Eye (tissue), 1 donor: Measurements from ENCODE around the gene AFG1L.
"Not testable (repeated sequence)": the region's sequence is repeated elsewhere in the genome, so short reads cannot be mapped to it uniquely, and the experiment has no call there.

Experiments
- DNase-seq: peaks from one replicate; pipeline ENCODE4 v3.0.0-alpha.2; 2015

Gene AFG1L

GRCh38 chr6:108528878-108529277 is 234.0 kb downstream of the AFG1L start:
- no peak for DNase-seq

DNA sequence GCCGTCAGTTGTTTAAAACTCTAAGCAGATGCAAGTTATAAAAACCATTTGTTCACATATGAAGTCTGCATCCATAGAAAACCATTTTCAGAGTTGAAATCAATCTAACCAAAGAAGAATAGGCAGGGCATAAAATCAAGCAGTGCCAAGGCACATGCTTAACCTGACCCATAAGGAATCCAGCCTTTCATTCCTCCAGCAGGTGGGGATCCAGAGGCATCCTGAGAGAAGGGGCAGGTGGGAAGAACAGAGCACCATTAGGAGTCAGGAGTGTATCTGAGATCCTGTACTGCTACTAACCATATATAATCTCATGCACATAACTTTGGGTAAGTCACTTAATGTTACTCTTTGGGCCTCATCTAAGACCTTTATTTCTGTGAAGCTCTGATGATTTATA is 236.5 kb downstream of the AFG1L start:
- DNase-seq: no peak

DNA sequence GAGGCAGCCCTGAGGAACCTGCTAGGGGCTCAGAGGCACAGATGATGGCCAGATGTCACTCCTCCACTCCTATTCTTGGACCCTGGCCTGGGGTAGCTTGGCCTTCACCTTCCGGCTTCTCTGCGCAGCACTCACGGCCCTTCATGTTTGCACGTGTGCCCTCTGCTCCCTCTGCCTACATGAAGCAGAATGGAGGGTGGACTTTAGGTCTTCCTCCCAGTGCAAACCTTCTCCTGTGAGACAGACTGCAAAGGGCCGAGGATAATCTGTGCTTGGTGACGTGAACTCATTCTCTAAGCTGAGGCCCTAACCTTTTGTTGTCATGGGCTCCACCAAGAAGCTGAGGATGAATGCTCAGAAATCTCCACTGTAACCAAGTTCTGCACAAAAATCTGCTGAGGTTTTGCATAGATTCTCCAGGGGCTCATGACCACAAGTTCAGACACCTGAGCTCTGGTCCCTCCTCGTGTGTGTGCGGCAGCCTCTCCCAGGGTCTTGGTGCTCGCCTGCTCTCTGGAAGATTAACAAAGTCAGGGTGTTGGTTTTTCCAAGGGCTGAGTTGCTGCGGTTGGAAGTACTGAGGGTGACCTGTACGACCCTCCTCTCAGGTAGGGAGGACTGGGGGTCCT is 240.4 kb downstream of the AFG1L start:
- no peak for DNase-seq

GRCh38 chr6:108535920-108536535 is 241.2 kb downstream of the AFG1L start:
- not testable (repeated sequence) for DNase-seq

DNA sequence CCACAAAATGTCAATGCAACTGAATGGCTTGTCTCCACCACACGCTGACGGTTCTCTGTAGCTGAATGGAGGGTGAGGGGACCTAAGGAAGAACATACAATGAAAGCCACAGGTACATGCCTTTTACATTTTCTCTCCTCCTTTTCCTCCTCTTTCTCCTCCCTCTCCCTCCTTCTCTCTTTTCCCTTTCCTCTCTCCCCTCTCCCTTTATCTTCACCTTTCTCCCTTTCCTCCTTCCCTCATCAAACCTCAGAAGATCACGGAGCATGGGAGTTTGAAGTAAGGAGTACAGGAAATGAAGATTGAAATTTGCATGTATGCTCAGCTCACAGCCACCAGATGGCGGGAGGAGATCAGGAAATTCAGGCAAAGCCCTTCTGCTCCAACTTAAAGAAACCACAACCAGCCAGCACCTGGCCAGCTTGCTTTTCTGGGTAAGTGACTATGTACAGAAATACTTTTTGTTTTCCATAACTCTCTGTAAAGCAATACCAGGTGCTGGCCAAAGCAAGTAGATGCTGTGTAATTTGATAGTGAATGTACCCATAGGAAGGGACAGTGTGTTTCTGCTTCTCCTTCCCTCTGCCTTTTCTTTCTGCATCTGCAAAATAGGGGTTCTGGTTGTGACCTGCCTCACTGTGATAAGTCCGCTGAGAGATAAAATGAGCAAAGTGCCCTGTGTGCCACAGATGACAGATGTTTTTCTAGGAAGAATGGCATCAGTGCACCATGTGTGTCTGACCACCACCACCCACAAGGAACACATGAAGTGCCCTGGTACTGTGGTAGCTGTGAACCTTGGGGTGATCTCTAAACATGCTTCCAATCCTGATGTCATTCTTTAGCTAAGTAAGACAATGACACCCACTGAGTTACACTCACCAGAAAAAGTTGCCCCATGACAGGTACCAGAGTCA is 247.2 kb downstream of the AFG1L start:
- peak; percentile 93 for DNase-seq

DNA sequence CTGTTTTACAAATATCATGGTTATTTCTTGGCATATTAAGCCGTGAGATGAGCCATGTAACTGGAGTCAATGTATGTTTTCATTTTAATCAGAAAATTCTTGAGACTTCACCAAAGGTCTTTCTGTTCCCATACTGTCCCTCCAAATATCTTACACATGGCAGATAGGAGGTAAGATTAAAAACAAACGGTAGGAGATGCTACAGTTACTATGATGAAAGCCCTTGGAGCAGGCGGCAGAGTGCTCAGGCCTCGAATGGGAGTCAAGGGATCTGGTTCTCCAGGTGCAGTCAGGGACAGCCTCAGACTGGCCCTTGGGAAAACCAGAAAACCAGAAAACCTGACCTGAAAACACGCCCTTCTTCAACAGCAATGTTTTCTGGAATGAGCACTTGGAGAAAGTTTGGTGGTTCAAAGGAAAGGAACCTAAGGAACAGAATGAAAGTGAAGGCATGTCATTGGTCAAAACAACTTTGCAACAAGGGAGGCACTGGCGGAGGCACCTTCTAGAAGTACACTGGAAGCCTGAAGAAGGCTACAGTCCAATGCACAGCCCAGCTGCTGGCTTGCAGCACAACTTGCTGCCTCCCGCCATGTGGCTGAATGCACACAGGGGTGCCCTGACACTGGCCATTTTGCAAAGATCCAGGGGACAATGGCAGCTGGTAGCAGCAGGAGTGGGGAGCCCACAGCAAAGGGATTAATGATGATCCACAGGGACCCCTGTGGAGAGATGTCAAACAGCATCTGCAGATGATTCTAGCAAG is 248.5 kb downstream of the AFG1L start:
- peak; percentile 36 for DNase-seq

DNA sequence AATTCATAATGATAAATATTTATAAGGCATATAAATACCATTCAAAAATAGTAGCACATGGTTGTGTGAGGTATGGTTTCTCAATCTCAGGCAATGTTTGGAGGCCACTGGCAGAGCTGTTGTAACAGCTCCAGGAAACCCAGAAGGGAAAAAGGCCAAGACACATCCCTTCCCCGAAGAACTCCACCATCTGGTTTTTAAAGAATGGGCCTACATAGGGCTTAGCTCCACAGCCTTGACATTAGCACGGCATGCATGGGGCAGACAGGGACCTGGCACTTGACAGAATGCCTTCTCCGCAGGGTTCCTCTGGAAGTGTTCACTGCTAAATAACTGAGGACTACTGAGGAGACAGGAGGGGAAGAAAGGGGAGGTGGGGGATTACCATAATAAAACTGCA is 249.8 kb downstream of the AFG1L start:
- DNase-seq: no peak

- DNase-seq: no peak
Observed at GRCh38 chr6:108546079-108547049, 251.5 kb downstream of the AFG1L start.

DNA sequence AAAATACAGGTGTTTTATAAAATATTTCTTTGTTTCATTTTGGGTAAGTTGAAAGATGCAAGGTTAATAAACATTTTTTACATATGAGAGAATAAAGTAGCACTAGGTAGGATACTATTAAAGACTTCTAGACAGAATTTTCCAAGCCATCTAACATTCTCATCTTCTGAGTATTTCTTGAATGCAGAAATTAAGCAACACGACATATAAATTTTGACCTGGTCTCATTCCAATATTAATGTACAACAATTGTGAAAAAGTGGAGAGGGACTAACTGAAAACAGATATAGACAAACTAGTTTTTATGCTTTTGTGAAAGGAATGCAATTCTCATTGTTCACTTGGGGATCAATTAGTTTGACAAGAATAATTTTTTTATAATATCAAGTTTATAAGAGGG is 254.4 kb downstream of the AFG1L start:
- DNase-seq: no peak

- DNase-seq: no peak
Observed at GRCh38 chr6:108549741-108550140, 254.9 kb downstream of the AFG1L start.

GRCh38 chr6:108550256-108550655 is 255.4 kb downstream of the AFG1L start:
- DNase-seq: no peak

GRCh38 chr6:108555399-108556052 is 260.7 kb downstream of the AFG1L start:
- no peak for DNase-seq

- no peak for DNase-seq
Observed at GRCh38 chr6:108556250-108556649, 261.4 kb downstream of the AFG1L start.

GRCh38 chr6:108556866-108557493 is 262.1 kb downstream of the AFG1L start:
- DNase-seq: peak; percentile 82

DNA sequence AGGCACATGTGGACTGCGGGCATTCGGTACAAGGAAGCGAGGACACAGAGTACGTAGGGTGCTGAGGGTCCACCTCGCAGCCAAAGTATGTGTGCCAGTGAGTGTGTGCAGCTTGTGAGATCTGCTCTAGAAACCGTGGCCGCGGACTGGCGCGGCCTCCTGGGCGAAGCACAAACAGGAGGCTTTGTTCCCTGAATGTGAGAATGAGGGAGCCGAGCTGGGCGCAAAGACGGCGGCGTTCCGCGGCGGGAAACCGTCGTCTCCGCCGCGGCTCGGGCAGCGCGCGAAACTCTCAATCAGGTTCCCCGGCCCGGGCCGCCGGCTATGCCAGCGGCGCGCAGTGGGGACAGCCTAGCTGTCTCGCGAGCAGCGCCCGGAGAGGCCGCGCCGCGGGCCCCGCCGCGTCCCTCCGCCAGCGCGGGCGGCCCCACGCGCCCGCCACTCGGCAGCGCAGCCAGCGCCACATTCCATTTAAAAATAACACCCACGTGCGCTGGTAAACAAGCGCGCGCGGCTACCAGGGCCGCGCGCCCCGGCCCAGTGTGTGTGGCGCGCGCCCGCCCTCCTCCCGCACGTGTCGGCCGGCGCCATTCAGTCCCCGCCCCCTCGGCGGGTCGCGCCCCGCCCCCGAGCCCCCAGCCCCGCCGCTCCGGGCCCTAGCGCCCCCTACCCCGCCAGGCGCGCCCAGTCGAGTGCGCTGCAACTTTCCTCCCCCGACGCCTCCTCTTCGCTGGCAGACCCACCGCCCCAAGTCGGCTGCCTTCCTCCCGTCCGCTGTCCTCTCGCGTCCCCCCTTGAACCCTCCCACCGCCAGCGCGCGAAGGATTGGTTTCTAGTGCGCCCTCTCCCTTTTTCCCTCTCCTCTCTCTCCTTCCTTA is 262.9 kb downstream of the AFG1L start:
- DNase-seq: peak; percentile 93

DNA sequence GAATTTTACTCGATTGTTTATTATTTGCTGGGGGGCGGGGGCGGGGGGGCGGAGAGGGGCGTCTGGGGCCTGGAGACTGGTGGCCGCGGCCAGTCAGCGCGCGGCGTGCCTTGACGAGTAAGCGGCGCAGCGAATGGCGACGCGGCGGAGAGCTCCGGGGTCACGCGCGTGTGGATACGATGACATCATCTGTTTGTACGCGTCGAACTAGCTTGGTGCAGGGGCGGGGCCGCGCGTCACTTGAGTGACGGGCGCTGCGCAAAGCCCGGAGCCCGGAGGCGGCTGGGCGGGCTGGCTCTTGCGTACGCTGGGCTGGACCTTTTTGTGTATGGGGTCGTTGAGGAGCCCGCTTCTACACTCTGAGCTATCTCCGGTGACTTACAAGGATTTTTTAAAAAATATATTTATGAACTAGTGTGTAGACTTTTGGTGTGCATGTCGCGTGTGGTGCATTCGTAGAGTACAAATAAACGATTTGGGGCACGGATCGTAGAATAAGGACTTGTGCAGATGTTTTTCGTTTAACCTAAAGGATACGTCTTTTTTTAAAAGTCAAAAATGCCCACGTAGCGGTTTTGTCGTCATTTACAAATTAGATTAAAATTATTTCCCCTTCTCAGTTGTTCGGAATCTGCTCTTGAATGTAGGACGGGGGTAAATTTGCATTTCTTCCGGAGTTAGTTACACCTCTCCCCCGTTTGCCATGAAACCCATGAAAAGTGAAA is 263.7 kb downstream of the AFG1L start:
- DNase-seq: peak; percentile 99

- peak; percentile 96 for DNase-seq
Observed at GRCh38 chr6:108559097-108559883, 264.4 kb downstream of the AFG1L start.

GRCh38 chr6:108559884-108560462 is 265.1 kb downstream of the AFG1L start:
- DNase-seq: peak; percentile 91
